GM18508 (cell line): ENCODE data around the gene FUS.
A peak's percentile ranks its signal among the peaks of the same experiment; 100 is the strongest.
"Not testable (repeated sequence)": the region's sequence is repeated elsewhere in the genome, so short reads cannot be mapped to it uniquely, and the experiment has no call there.

Experiments
- ATAC-seq: cut with Tn5 transposase; IDR thresholded peaks from one replicate; pipeline ENCODE4 v1.9.1; 2021; ENCODE audit warnings: moderate number of reproducible peaks; ENCODE audit not compliant: insufficient read depth, unreplicated experiment

Gene FUS

DNA sequence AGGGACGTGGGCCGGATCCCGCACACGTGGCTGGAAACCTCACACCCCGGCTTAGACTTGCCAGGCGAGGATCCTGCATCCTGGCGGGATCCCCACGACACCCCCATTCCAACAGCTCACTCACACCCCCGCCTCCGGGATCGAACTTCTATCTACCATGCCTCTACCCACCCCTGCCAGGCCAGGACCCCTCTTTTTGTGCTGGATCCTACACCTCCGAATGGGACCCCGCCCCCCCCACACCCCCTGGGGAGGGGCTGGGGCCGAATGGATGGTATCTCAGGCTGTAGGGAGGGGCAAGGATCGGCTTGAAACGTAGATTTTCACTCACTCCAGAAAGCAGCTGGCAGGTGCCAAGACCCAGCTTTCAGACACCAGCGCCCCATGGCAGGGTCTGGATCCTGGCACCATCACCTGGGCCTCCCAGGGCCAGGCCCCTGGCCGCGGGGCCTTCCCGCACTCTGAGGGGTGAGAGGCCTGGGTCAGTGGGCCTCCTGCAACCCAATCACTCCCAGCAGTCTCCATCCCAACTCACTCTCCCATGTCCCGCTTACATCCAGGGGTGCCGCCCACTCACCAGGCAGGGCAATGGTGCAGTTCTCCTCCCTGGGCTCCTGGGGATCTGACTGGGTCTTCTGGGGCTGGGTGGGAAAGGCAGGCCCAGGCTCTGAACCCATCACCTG, 36.8 kb upstream of the FUS start:
- no peak for ATAC-seq

DNA sequence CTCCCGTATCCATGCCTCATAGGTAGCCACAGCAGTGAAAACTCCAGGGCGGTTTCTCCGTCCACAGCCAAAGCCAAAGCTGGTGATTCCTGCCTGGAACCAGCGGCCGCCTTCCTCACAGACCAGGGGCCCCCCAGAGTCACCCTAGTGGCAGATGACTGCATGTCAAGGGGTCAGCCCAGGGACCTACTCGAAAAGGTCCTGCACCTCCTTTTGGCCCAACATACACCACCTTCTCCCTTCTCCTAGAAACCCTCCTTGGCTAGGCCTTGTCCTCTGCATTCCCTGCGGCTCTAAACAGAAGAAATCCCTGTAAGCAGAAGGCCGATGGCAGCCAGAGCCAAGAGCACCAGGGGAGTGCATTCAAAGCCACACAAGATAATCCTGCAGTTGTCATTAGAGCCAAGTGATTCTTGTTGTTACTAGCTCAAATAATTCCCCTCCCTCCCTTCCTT, 36.2 kb upstream of the FUS start:
- no peak for ATAC-seq

DNA sequence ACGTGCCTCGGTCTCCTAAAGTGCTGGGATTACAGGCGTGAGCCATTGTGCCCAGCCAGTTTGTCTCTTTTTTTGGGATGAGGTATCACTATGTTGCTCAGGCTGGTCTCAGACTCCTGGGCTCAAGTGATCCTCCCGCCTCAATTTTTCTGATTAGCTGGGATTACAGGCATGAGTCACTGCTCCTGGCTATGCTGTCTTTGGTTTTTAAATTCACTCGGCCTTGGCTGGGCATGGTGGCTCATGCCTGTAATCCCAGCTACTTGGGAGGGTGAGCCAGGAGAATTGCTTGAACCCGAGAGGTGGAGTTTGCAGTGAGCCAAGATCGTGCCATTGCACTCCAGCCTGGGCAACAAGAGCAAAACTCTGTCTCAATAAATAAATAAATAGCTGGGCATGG, 35.5 kb upstream of the FUS start:
- not testable (repeated sequence) for ATAC-seq

DNA sequence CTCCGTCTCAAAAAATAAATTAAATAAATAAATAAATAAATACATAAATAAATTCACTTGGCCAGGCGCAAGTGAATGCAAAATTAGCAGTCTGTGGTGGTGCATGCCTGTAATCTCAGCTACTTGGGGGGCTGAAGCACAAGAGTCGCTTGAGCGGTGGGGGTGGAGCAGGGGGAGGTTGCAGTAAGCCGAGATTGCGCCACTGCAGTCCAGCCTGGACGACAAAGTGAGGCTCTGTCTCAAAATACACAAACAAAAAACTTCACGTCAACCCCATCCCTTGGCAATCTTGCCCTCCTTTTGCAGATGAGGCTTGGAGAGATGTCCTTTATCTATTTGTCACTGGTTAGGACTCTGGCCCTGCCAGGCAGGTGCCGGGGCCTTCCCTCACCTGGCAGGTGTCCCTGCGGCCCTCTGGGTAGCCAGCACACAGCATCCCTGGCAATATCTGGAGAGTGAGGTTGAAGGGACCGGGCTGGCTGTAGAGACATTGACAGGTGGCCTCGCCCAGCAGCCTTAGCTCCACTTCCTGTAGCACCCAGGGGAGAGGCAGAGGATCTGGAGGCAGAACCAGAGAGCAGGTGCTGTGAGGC, 34.4 kb upstream of the FUS start:
- no peak for ATAC-seq

DNA sequence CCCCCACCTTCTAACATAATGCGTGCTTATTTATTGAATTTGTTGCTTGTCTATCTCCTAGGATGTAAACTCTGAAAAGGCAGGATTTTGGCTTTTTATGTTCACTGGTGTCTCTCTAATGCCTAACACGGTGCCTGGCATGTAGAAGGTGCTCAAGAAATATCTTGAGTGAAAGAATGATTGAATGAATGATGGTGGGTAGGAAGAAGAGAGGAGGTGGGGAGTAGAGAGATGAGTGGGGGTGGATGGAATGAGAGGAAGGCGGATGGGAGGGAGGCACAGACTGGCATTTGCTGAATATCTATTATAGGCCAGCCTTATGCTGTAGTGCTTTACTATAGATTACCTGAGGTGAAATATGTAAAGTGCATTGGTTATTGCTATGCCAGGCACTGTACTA, 32.4 kb upstream of the FUS start:
- ATAC-seq: no peak

DNA sequence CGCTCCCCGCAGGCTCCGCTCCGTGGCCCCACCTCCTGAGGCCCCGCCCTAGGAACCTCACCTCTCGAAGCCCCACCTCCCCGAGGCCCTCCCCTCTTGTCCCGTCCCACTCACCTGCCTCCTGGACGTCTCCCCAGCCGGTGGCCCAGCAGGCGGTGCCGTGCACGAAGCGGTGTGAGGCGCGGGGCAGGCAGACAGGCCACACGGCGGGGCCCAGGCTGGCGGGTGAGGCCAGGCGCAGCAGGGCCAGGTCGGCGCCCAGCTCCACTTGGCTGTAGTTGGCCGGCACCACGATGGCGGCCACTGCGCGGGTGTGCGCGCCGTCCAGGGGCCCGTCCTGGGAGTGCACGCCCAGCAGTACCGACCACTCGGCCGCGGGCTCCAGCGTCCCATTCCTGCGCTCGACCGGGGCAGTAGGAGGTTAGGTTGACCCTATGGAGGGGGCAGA, 31.6 kb upstream of the FUS start:
- ATAC-seq: no peak

DNA sequence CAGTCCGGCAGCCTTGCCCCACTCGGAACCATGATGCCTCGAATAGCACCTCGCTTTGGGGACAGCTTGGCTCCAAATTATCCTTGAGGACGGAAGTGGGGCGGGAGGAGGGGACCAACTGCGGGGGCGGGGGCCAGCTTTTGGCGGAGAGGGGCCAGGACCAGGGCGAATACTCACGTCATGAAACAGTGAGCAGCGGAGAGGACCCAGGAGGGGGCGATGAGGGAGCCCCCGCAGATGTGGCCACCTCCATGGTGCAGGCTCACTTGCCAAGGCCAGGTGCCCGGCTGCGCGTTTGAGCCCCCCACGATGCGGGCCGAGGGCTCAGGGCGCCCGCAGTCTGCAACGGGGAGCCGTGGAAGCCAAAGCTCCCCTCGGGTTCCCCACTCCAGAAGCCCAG, 31.0 kb upstream of the FUS start:
- ATAC-seq: no peak

DNA sequence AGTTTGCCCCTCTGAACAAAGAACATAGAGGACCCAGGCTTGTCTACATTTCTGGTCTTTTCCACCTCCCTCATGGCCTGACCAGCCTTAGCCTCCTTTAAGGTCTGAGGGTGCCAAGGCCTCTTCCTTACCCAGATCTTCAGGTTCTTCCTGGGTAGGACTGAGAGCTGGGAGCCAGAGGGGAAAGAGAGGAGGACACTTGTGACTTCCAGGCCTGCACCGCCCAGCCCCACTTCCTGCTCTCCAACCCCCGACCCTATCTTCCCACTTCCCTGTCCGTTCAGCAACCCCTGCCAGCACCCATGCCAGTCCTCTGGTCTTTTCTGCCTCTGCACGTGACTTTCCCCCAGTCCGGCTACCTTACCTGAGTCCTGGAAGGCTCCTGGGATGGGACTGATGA, 30.6 kb upstream of the FUS start:
- ATAC-seq: no peak

DNA sequence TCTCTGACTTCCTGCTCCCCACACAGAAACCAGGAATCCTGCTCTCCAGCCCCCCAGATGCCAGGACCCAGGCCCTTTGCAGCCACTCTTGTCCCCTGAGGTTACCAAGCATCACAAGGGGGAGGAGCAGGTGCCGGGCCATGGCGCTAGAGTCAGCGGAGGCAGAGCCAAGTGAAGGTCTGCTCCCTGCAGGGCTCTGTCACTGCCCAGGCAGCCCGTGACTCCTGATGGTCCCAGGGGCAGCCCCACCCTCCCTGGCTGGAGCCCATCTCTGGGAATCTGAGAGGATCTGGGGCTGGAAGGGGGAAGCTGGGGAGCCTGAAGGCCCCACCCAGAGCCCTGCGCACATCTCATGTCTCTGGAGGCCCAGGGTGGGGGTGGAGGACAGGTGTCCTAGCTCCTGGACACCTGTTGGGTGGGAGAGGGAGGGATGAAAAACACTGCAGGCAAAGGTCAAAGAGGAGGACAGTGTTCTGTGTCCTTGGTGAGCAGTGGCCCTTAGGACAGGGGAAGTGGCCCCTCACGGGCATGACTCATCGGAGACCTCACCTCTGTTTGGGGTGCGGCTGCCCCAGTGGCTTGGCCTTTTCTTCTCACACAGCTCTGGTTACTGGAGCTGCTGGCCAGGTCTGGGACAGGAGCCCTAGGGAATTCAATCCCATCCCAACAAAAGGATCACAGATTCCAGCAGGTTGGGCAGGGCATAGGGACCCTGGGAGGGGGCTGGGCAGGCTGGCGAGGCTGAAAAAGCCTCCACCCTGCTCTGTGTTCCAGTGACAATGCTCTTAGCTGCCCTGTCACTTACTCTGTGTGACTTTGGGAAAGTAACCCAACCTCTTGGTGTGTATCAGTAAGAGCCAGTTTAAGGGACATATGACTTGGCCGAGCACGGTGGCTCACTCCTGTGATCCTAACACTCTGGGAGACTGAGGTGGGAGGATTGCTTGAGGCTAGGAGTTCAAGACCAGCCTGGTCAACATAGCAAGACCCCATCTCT, 29.7 kb upstream of the FUS start, which contains the start of gene PRSS36:
TSS of gene PRSS36 (minus strand) at position 173 of the 997 bp plus-strand sequence. CDS start at position 142, 31 bp downstream.
- no peak for ATAC-seq

DNA sequence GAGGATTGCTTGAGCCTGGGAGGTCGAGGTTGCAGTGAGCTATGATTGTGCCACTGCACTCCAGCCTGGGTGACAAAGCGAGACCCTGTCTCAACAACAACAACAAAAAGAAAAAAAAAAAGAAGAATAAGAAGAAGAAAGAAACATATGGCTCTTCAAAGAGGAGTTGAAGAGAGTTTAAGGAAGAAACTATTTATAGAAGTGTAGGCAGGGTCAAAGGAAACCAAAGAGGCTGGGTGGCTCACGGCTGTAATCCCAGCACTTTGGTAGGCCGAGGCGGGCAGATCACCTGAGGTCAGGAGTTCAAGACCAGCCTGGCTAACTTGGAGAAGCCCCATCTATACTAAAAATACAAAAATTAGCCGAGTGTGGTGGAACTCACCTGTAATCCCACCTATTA, 29.0 kb upstream of the FUS start:
- not testable (repeated sequence) for ATAC-seq

DNA sequence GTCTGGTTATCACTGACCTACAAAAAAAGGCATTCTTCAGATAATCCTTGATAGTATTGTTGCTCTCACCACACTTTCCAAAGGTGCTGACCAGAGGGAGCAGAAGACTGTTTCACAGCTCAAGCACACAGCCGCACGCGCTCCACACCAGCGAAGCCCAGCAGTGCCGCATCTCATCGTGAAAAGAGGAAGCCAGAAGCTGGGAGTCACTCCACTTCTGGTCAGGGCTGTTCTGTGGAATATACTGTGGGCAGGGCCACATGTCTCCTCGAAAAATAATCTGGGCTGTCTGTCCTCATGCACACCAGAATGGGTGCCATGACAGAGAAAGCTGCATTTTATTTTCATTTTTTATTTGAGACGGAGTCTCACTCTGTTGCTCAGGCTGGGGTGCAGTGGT, 22.8 kb upstream of the FUS start:
- no peak for ATAC-seq

DNA sequence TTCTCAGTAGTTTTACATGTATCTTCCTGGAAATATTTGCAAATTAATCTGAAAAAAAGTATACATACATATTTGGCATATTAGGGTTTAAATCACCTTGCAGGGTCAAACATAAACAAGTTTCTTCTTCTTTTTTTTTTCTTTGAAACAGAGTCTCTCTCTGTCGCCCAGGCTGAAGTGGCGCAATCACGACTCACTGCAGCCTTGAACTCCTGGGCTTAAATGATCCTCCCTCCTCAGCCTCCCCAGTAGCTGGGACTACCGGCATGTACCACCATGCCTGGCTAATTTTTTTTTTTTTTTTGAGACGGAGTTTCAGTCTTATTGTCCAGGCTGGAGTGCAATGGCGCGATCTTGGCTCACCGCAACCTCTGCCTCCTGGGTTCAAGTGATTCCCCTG, 12.6 kb upstream of the FUS start:
- ATAC-seq: no peak

DNA sequence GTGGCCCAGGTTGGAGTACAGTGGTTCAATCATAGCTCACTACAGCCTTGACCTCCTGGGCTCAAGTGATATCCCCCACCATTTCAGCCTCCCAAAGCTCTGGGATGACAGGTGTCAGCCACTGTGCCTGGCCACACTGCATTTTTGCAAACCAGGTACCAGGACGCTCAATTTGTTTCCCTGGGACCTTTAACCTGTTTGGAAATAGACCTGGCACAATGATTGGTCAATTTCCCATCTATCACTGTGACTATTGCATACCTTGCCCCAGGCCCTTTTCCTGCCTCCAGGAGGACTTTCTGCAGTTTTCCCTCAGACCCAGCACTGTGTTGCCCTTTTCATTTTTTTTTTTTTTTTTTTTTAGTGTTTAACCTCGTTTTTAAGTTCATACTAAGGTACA, 11.1 kb upstream of the FUS start:
- no peak for ATAC-seq

DNA sequence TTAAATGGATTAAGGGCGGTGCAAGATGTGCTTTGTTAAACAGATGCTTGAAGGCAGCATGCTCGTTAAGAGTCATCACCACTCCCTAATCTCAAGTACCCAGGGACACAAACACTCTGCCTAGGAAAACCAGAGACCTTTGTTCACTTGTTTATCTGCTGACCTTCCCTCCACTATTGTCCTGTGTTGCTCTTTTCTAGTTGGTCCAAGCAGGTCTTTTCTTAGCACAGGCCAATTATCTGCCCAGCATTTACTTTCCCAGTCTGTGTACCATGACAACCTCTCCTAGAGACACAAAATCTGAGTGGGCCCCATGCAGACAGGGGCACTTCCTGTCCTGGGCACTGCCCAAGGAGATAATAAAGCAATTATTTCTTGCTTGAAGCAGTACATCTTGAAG, 9.9 kb upstream of the FUS start:
- ATAC-seq: not testable (repeated sequence)

DNA sequence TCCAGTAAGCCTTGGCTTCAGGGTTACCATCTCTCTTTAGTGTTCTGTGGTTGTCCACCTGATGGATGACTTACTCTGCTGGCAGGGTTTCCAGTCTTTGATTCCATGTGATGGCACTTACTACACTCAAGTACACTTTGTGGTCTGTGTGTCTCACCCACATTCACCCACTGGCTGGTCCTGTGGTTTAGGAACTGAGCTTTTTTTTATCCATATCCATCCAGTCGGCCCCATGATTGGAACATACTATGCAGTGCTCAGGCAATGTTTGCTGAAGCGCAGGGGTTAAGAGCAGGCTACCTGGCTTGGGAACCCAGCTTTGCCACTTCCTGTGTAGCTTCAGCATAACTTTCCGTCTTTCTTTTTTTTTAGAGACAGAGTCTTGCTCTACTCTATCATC, 2.8 kb upstream of the FUS start:
- ATAC-seq: no peak

DNA sequence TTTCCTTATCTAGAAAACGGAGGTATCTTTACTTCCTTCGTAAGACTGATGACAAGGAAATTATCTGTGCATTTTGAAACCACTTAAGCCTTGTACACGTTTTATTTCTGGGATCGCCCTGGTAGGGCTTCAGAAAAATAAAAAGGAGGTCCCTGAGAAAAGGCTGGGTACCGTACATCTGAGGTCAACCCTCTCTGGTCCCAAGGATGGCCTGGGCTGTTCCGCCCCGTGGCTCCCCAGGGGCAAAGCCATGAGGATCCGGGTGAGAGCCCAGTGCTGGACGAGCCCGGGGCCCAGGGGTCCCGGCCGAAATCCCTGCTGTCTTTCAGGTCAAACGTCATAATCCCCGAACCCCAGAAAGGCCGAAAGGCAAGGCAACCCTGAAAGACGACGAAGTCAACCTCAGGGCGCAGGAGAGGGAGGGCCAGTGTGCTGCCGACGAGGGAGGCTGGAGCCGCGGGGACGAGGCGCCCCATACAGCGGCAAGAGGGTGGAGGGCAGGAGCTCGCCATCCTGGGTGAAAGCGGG, 656 bp upstream of the FUS start:
- peak; percentile 3 for ATAC-seq

DNA sequence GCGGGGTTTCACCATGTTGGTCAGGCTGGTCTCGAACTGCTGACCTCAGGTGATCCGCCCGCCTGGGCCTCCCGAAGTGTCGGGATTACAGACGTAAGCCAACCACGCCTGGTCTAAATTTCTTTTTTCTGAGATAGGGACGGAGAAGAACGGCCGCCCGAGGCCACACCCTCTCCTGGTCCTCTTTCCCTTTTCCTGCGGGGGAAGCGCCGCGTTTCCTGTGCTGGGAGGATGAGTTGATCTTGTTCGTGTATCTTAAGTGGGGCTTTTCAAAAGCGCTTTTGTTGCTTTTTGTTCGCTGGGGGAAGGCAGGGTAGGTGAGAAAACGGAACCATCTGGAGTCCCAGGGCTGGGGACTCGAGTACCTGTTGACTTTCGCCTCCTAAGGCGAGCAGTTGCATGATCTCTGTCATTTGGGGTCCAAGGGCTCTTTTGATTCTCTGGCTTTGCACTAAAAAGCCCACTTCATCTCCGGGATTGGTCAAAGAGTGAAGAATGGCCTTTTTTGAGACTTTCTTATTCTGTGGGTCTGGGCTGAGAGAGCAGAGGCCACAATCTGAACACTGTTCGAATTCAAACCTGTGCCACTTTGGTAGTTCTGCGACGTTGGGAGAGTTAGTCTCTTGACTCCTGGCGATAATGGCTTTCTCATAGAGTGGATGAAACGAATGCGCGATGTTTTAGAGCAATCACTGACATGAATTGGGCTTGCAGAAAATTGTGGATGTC, 1.3 kb downstream of the FUS start:
- ATAC-seq: no peak

DNA sequence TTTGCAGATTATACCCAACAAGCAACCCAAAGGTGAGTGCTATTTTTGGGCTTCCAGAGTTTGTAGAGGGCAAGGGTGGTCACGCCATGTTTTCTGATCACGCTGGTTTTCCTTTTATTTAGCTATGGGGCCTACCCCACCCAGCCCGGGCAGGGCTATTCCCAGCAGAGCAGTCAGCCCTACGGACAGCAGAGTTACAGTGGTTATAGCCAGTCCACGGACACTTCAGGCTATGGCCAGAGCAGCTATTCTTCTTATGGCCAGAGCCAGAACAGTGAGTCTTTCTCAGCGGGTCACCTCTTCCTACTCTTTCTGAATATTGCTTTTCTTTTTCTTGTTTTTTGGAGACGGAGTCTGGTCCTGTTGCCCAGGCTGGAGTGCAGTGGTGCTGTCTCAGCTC, 2.5 kb downstream of the FUS start:
- ATAC-seq: no peak

DNA sequence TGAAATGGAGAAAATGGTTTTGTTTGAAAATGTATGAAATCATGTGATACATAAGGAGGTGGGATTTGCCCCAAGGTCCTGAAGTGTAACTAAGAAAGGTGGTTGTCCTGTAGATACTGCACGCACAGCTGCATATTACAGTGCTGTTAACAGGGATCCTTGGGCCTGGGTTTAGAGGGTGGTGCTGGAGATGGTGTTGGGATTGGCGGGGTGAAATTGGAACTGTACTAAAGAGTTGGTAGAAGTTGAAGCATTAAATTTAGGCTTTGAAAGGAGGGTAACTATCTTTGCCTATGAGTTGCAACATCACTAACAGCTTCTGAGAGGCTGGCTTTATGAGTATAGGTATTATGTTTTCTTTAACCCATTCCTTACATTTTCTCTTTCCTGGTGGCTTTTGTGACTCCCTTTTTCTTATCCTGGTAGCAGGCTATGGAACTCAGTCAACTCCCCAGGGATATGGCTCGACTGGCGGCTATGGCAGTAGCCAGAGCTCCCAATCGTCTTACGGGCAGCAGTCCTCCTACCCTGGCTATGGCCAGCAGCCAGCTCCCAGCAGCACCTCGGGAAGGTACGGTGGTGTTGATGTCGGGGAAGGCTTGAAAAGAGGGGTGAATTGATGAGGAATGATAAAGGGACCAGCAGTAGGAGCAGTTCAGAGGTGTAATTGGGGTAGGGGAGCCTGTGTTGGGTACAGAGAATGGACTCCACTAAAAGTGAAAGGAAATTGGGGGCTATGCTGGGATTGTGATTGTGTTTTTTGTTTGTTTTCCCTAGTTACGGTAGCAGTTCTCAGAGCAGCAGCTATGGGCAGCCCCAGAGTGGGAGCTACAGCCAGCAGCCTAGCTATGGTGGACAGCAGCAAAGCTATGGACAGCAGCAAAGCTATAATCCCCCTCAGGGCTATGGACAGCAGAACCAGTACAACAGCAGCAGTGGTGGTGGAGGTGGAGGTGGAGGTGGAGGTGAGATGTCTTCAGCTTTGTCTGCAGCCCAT, 3.8 kb downstream of the FUS start:
- no peak for ATAC-seq
